GM12878 (cell line): ENCODE results near the gene SGSH. TPM values are rescaled to one million over a fixed set of nuclear protein-coding genes. Genes with fewer than 3 reads are reported as not detected.

ENCODE experiments used
- EGR1 ChIP-seq, 2 experiments: IDR thresholded peaks; 1 replicate in 1 of 2; 2 replicates in 1 of 2; pipeline ENCODE4 v1.6.1; 2011 to 2012; ENCODE audit warnings: low read depth in 2 of 2, low read length in 2 of 2, borderline replicate concordance in 1 of 2, mild to moderate bottlenecking in 1 of 2, moderate library complexity in 1 of 2
- FOS ChIP-seq: IDR thresholded peaks from 3 replicates; pipeline ENCODE4 v1.6.1; 2011; ENCODE audit warnings: borderline replicate concordance; ENCODE audit not compliant: insufficient read length; ENCODE audit errors: extremely low read depth
- HCFC1 ChIP-seq: fragments of 150-350 bp; IDR thresholded peaks from 2 replicates; pipeline ENCODE4 v1.6.1; 2014; ENCODE audit warnings: low read length
- HDAC6 ChIP-seq: fragments of 200-600 bp; sonication (generic); IDR thresholded peaks from one replicate; pipeline ENCODE4 v1.8.0; 2017; ENCODE audit warnings: antibody characterized with exemption; ENCODE audit not compliant: unreplicated experiment
- JUND ChIP-seq: IDR thresholded peaks from 2 replicates; pipeline ENCODE4 v1.6.1; 2012; ENCODE audit warnings: low read depth, mild to moderate bottlenecking, low read length, improper control_type of control experiment, moderate library complexity
- KAT2A ChIP-seq: conservative IDR thresholded peaks from 2 replicates; pipeline ENCODE4 v1.6.1; 2011; ENCODE audit warnings: low read depth, low read length; ENCODE audit not compliant: control insufficient read depth
- KDM1A ChIP-seq: fragments of 200-600 bp; sonication (generic); IDR thresholded peaks from 2 replicates; pipeline ENCODE4 v1.6.1; 2016; ENCODE audit warnings: borderline replicate concordance
- LARP7 ChIP-seq: fragments of 450-650 bp; IDR thresholded peaks from 2 replicates; pipeline ENCODE4 v1.6.1; 2017; ENCODE audit warnings: mild to moderate bottlenecking
- PAX5 ChIP-seq: IDR thresholded peaks from 2 replicates; pipeline ENCODE4 v1.6.1; 2011; ENCODE audit warnings: low read depth, low read length, borderline replicate concordance
- POLR2AphosphoS5 ChIP-seq: IDR thresholded peaks from 2 replicates; pipeline ENCODE4 v1.6.1; 2011; ENCODE audit warnings: mild to moderate bottlenecking, low read length, inconsistent platforms
- RAD21 ChIP-seq: IDR thresholded peaks from 2 replicates; pipeline ENCODE4 v1.6.1; 2011; ENCODE audit warnings: mild to moderate bottlenecking, low read depth, low read length, moderate library complexity; ENCODE audit not compliant: insufficient read depth
- RELA ChIP-seq: fragments of 450-650 bp; IDR thresholded peaks from 2 replicates; pipeline ENCODE4 v1.8.0; 2014; ENCODE audit warnings: borderline replicate concordance; ENCODE audit not compliant: partially characterized antibody
- SPI1 ChIP-seq: IDR thresholded peaks from 2 replicates; pipeline ENCODE4 v1.6.1; 2011; ENCODE audit warnings: low read depth, mild to moderate bottlenecking, low read length, moderate library complexity, borderline replicate concordance; ENCODE audit not compliant: insufficient read depth
- TBL1XR1 ChIP-seq: IDR thresholded peaks from 2 replicates; pipeline ENCODE4 v1.6.1; 2012; ENCODE audit warnings: low read depth, low read length, improper control_type of control experiment
- ZNF24 ChIP-seq: fragments of 450-650 bp; IDR thresholded peaks from 2 replicates; pipeline ENCODE4 v1.6.1; 2017; ENCODE audit warnings: antibody characterized with exemption, mild to moderate bottlenecking
- ZNF274 ChIP-seq: IDR thresholded peaks from one replicate; pipeline ENCODE4 v1.8.0; 2011; ENCODE audit not compliant: insufficient read length, insufficient read depth
- ZNF384 ChIP-seq: IDR thresholded peaks from 2 replicates; pipeline ENCODE4 v1.6.1; 2012; ENCODE audit warnings: low read depth, mild to moderate bottlenecking, low read length, improper control_type of control experiment, borderline replicate concordance
- polyA plus RNA-seq, 11 experiments: library from polyadenylated mRNA; depleted of rRNA in 4 of 11; unstranded in 6 of 11; stranded (reverse) in 5 of 11; fragments of >200 nt; fragmentation: Nextera tagmentation in 4 of 11; fragmentation: Illumina TruSeq in 1 of 11; extraction: Ambion mirVana in 4 of 11; extraction: Trizol in 1 of 11; gene quantifications; 1 replicate in 1 of 11; 2 replicates in 10 of 11; pipeline versions ENCODE4 v1.2.1 to v1.2.3, GENCODE V29; 2011 to 2016; ENCODE audit warnings: inconsistent platforms in 2 of 11, missing spikeins in 2 of 11, low read depth in 1 of 11
- total RNA-seq, 4 experiments: library from RNA; depleted of rRNA in 3 of 4; stranded (reverse); fragments of >200 nt in 3 of 4; fragmentation: Illumina TruSeq in 1 of 4; extraction: Trizol in 1 of 4; gene quantifications; 2 replicates each; pipeline versions ENCODE4 v1.2.1 to v1.2.3, GENCODE V29; 2013 to 2021
- TF ChIP-seq, protein P1 (sequence below): fragments of 450-650 bp; formaldehyde crosslinking; IDR thresholded peaks from 2 replicates; pipeline ENCODE4 v1.5.0; 2022; ENCODE audit warnings: mild to moderate bottlenecking, missing genetic modification characterization
- TF ChIP-seq, protein P2 (sequence below): IDR thresholded peaks from 2 replicates; pipeline ENCODE4 v1.6.1; 2012; ENCODE audit warnings: low read depth, low read length, improper control_type of control experiment
- TF ChIP-seq, protein P3 (sequence below): fragments of 450-650 bp; formaldehyde crosslinking; IDR thresholded peaks from 2 replicates; pipeline ENCODE4 v1.4.0; 2020; ENCODE audit warnings: mild to moderate bottlenecking, moderate library complexity
- TF ChIP-seq, protein P4 (sequence below): fragments of 150-350 bp; IDR thresholded peaks from 2 replicates; pipeline ENCODE4 v1.6.1; 2014; ENCODE audit warnings: mild to moderate bottlenecking, low read depth, low read length

SGSH gene
- total and polyA plus RNA-seq, 10 of the 15 experiments (the other 5 are each of a cell fraction or from before 2014, with no cell fraction given) = 0.13 to 17.2 (median 6.0) TPM

DNA sequence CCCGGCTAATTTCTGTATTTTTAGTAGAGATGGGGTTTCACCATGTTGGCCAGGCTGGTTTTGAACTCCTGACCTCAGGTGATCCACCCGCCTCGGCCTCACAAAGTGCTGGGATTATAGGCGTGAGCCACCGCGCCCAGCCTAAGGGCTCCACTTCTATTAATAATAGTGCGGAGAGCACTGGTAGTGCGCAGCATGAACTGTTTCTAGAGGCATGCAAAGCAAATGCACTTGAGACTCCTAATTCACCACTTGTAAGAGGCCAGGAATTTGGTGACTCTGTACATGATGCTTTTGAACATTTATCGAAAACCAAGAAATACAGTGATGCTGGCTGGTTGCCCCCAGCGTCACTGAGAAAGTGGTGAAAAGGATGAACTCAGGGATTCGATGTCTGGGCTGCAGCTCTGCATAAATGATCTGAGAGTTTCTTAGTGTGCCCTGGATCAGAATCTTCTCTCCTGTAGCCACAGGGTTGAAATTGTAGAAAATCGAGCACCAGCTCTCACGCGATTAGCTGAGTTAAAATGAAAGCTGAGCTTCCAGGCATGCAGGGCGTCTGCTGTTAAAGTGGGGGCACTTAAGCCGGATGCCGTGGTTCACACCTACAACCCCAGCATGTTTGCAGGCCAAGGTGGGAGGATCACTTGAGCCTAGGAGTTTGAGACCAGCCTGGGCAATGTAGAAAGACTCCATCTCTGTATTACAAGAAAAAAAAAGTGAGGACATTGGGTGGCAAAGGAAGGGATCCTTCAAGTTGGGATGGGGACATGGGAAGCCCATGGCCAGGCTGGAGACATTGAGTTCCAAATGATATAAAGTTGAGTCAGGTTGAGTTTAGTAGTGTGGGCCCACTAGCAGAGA, 45.3 kb upstream of the SGSH start (continued):
- TF ChIP-seq, protein P1, sequence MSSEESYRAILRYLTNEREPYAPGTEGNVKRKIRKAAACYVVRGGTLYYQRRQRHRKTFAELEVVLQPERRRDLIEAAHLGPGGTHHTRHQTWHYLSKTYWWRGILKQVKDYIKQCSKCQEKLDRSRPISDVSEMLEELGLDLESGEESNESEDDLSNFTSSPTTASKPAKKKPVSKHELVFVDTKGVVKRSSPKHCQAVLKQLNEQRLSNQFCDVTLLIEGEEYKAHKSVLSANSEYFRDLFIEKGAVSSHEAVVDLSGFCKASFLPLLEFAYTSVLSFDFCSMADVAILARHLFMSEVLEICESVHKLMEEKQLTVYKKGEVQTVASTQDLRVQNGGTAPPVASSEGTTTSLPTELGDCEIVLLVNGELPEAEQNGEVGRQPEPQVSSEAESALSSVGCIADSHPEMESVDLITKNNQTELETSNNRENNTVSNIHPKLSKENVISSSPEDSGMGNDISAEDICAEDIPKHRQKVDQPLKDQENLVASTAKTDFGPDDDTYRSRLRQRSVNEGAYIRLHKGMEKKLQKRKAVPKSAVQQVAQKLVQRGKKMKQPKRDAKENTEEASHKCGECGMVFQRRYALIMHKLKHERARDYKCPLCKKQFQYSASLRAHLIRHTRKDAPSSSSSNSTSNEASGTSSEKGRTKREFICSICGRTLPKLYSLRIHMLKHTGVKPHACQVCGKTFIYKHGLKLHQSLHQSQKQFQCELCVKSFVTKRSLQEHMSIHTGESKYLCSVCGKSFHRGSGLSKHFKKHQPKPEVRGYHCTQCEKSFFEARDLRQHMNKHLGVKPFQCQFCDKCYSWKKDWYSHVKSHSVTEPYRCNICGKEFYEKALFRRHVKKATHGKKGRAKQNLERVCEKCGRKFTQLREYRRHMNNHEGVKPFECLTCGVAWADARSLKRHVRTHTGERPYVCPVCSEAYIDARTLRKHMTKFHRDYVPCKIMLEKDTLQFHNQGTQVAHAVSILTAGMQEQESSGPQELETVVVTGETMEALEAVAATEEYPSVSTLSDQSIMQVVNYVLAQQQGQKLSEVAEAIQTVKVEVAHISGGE (CRISPR knock-in tag) = no peak
- no peak for TF ChIP-seq KDM1A
- TF ChIP-seq ZNF274 = no peak
- TF ChIP-seq TBL1XR1 = peak; percentile 72; the same call in 1 of the 2 replicates
- TF ChIP-seq KAT2A = no peak
- TF ChIP-seq SPI1 = no peak
- no peak for TF ChIP-seq ZNF24
- no peak for TF ChIP-seq RAD21
- TF ChIP-seq HDAC6 = no peak
- peak; percentile 91 for TF ChIP-seq PAX5
- TF ChIP-seq, protein P2, sequence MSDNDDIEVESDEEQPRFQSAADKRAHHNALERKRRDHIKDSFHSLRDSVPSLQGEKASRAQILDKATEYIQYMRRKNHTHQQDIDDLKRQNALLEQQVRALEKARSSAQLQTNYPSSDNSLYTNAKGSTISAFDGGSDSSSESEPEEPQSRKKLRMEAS = peak; percentile 81
- no peak for TF ChIP-seq RELA
- no peak for TF ChIP-seq FOS
- TF ChIP-seq, protein P3, sequence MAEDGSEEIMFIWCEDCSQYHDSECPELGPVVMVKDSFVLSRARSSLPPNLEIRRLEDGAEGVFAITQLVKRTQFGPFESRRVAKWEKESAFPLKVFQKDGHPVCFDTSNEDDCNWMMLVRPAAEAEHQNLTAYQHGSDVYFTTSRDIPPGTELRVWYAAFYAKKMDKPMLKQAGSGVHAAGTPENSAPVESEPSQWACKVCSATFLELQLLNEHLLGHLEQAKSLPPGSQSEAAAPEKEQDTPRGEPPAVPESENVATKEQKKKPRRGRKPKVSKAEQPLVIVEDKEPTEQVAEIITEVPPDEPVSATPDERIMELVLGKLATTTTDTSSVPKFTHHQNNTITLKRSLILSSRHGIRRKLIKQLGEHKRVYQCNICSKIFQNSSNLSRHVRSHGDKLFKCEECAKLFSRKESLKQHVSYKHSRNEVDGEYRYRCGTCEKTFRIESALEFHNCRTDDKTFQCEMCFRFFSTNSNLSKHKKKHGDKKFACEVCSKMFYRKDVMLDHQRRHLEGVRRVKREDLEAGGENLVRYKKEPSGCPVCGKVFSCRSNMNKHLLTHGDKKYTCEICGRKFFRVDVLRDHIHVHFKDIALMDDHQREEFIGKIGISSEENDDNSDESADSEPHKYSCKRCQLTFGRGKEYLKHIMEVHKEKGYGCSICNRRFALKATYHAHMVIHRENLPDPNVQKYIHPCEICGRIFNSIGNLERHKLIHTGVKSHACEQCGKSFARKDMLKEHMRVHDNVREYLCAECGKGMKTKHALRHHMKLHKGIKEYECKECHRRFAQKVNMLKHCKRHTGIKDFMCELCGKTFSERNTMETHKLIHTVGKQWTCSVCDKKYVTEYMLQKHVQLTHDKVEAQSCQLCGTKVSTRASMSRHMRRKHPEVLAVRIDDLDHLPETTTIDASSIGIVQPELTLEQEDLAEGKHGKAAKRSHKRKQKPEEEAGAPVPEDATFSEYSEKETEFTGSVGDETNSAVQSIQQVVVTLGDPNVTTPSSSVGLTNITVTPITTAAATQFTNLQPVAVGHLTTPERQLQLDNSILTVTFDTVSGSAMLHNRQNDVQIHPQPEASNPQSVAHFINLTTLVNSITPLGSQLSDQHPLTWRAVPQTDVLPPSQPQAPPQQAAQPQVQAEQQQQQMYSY (CRISPR knock-in tag) = no peak
- no peak; the same call in 1 of the 2 replicates for TF ChIP-seq POLR2AphosphoS5
- TF ChIP-seq EGR1 (IDR thresholded peaks at IDR 0.05; ENCODE audit: borderline replicate concordance in 1 of 2, low read depth in 2 of 2, low read length in 2 of 2) = 0 out of 3 replicates have a peak, but pooled peaks of 1 of the 2 experiments have one; percentile 5
- TF ChIP-seq ZNF384 = no peak
- TF ChIP-seq HCFC1 = no peak
- TF ChIP-seq JUND = peak; percentile 65; the same call in 1 of the 2 replicates
- no peak for TF ChIP-seq LARP7
- TF ChIP-seq, protein P4, sequence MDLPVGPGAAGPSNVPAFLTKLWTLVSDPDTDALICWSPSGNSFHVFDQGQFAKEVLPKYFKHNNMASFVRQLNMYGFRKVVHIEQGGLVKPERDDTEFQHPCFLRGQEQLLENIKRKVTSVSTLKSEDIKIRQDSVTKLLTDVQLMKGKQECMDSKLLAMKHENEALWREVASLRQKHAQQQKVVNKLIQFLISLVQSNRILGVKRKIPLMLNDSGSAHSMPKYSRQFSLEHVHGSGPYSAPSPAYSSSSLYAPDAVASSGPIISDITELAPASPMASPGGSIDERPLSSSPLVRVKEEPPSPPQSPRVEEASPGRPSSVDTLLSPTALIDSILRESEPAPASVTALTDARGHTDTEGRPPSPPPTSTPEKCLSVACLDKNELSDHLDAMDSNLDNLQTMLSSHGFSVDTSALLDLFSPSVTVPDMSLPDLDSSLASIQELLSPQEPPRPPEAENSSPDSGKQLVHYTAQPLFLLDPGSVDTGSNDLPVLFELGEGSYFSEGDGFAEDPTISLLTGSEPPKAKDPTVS = no peak
